Psoas muscle (tissue), 8 donors: ENCODE data around the gene CPNE2. TPM values are rescaled to one million over a fixed set of nuclear protein-coding genes. Genes with fewer than 3 reads are reported as not detected.

Experiments used
- ATAC-seq, 4 donors: fragments of 200-7000 bp; cut with Tn5 transposase; one replicate each; pipeline ENCODE4 v1.9.1; 2020; ENCODE audit warnings: moderate library complexity in 3 of 4, mild to moderate bottlenecking in 2 of 4
- DNase-seq, 2 donors: peaks; one replicate each; pipeline ENCODE4 v3.0.0-alpha.2; 2020
- H3K27ac ChIP-seq: fragments of 200-600 bp; one replicate; pipeline ENCODE4 v1.8.0; 2022
- H3K27me3 ChIP-seq, 3 donors: fragments of 200-600 bp in 1 of 3; one replicate each; pipeline versions ENCODE4 v1.6.1 to v1.8.0; 2013 to 2022; ENCODE audit warnings: low read length in 2 of 3, mild to moderate bottlenecking in 2 of 3, moderate library complexity in 1 of 3; ENCODE audit not compliant: insufficient read depth in 3 of 3
- H3K36me3 ChIP-seq, 2 donors: fragments of 200-600 bp in 1 of 2; one replicate each; pipeline versions ENCODE4 v1.6.1 to v1.8.0; 2013 to 2022; ENCODE audit warnings: low read depth in 1 of 2, mild to moderate bottlenecking in 1 of 2, moderate library complexity in 1 of 2; ENCODE audit not compliant: insufficient read depth in 1 of 2
- H3K4me1 ChIP-seq: fragments of 200-600 bp; one replicate; pipeline ENCODE4 v1.8.0; 2022
- H3K4me3 ChIP-seq: fragments of 200-600 bp; one replicate; pipeline ENCODE4 v1.8.0; 2022; ENCODE audit warnings: mild to moderate bottlenecking
- H3K9me3 ChIP-seq: fragments of 200-600 bp; one replicate; pipeline ENCODE4 v1.8.0; 2022
- CTCF ChIP-seq: fragments of 200-600 bp; IDR thresholded peaks from one replicate; pipeline ENCODE4 v1.8.0; 2022; ENCODE audit warnings: antibody characterized with exemption
- WGBS, 3 donors: extraction: QIAGEN DNeasy Blood & Tissue Kit; methylation state at CpG; one replicate each; pipeline versions ENCODE4 v1.1.6 to v1.1.7; 2013; 5-methylcytosine and 5-hydroxymethylcytosine counted together
- intact Hi-C, 2 donors: fragments of 100-400 bp; cut with DNase I; formaldehyde crosslinking; loops; one replicate each; pipeline versions ENCODE4 v1.11.0 to v1.14.2; 2022
- polyA plus RNA-seq, 3 donors: library from polyadenylated mRNA; stranded (reverse); fragments of 200-250 nt; gene quantifications; one replicate each; pipeline ENCODE4 v1.2.3, GENCODE V29; 2013
- total RNA-seq, 4 donors: library from RNA; stranded (reverse); fragmentation: NEBNext Ultra II Directional in 2 of 4; extraction: Animal tissue kit (Norgen Biotek cat#: 25700) in 2 of 4; gene quantifications; one replicate each; pipeline versions ENCODE4 v1.2.1 to v1.2.4, GENCODE V29; 2021 to 2023
- donor health status: healthy with polysubstance abuse.
- donor health status: DM: no; HTN: no; CAD: no; lungs with moderate emphysema.
- donor health status: Bipolar disorder and iron deficiency.
- donor health status: healthy.
- donor health status: DM: yes; HTN: yes; CAD: no.
- donor health status: DM: no; HTN: no; CAD: no.
- donor health status: DM: no; HTN: no; CAD: no.
- donor health status: DM: yes; HTN: yes; CAD: no.

Gene CPNE2
- total and polyA plus RNA-seq, 7 donors = 8.1 to 16.9 (median 12.4) TPM

GRCh38 chr16:57134982-57135381 lies 42.6 kb downstream of the CPNE2 start:
- DNase-seq (no peak), ATAC-seq (no peak)
- no peaks in the 10 kb centered on the region for H3K4me1 ChIP-seq
- no peaks in the 10 kb centered on the region for H3K27me3 ChIP-seq
- no peak for TF ChIP-seq CTCF
- WGBS, 3 donors = 84 to 95% (median 84%) methylated on average over 2 of the region's 2 CpGs
- H3K27ac ChIP-seq = no peak overlapping the region
- intact Hi-C loops = no loop called here
- H3K9me3 ChIP-seq = no peaks in the 10 kb centered on the region
- no peaks in the 10 kb centered on the region for H3K36me3 ChIP-seq
- no peak overlapping the region for H3K4me3 ChIP-seq

DNA sequence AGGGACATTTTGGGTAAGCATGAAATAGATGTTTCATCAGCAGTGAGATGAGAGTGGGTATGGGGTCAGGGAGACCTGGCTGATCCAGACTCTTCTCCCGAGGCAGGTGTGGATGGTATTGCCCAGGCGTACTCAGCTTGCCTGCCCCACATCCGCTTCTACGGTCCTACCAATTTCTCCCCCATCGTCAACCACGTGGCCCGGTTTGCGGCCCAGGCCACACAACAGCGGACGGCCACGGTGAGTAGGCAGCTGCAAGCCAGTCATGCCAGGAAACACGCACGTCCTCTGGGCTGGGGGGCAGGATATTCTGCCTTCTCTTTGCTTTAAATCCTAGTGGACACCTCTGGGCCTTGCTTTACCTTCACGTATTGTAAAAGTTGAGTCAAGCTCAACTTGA lies 44.7 kb downstream of the CPNE2 start:
- Histone ChIP-seq H3K27ac (no peak overlapping the region), H3K27me3 (no peaks in the 10 kb centered on the region), H3K36me3 (no peaks in the 10 kb centered on the region), H3K4me3 (no peak overlapping the region), H3K4me1 (no peaks in the 10 kb centered on the region), H3K9me3 (no peaks in the 10 kb centered on the region)
- intact Hi-C loops = no loop called here
- no peak for ATAC-seq
- no peak for DNase-seq
- no peak for TF ChIP-seq CTCF
- WGBS, 3 donors = 77 to 85% (median 81%) methylated on average over 14 of the region's 14 CpGs

DNA sequence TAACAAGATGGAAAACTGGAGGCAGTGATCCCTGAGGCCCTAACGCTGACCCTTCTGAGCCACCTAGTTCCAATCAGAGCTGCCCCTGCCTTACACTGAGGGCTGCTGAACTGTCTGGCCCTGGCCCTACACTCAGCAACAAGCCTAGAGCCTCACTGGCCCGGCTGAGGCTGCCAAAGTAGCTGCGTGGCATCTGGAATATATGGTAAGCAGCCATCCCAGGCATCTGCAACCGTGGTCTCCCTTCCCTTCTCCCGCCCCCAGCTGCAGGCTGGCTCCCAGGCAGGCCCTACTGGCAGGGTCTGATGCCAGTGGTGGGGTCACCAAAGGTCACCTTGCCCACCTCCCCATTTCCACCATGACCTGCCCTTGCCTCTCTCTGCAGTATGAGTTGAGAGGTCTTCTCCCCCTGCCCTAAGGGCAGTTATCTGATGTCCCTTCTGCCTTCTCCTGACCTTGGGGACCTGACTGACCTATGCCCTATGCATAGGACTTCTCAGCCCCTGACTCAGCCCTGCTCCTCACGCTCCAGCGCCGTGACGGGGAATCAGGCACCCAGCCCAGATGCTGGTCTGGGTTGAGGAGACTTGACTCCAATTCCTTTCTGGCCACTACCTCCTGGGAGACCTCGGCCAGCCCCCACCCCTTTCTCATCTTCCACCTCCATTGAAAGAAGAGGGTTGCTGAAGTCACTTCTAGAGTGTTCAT lies 45.3 kb downstream of the CPNE2 start:
- 67 to 77% (median 69%) methylated on average over 10 of the region's 10 CpGs for WGBS, 3 donors
- no peak for TF ChIP-seq CTCF
- Histone ChIP-seq H3K4me3 (no peak overlapping the region), H3K36me3 (no peaks in the 10 kb centered on the region), H3K9me3 (no peaks in the 10 kb centered on the region), H3K27ac (no peak overlapping the region), H3K4me1 (no peaks in the 10 kb centered on the region), H3K27me3 (no peaks in the 10 kb centered on the region)
- intact Hi-C loops = no loop called here
- DNase-seq = no peak
- ATAC-seq = no peak

DNA sequence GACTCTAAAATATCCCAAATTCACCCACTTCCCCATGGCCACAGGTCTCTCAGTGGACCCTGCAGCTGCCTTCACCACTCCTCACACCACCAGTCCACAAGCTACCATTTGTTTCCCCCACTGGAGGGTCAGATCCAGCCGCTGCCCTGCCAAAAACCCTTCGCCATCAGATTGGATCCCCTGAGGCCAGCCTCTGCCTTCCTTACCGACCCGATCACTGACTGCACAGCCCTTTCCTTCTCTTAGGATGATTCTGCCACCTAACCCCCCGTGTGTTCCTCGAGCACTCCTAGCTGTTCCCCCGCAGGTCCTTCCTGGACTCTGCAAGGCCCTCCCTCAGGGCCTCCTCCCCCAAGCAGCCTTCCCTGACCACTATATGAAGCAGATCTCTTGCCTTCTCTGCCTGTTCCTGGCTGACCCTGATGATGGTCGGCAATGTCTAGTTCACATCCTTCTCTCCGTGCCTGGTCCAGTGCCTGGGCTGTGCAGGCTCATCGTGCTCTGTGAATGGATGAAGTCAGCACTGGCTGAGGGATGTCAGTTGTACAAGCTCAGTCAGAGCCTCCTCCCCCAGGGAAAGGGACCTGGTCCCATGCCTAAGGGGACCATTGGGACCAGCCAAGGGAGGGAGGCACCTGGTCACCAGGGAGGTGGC lies 46.0 kb downstream of the CPNE2 start:
- H3K27ac ChIP-seq = no peak overlapping the region
- WGBS, 3 donors = 82 to 87% (median 83%) methylated on average over 10 of the region's 10 CpGs
- no peak for ATAC-seq
- TF ChIP-seq CTCF = no peak
- no peaks in the 10 kb centered on the region for H3K4me1 ChIP-seq
- H3K9me3 ChIP-seq = no peaks in the 10 kb centered on the region
- H3K27me3 ChIP-seq = no peaks in the 10 kb centered on the region
- H3K4me3 ChIP-seq = no peak overlapping the region
- intact Hi-C loops = no loop called here
- no peak for DNase-seq
- H3K36me3 ChIP-seq = no peaks in the 10 kb centered on the region
